Suprapubic skin (tissue), 4 donors: ENCODE data around the gene ISX.

Experiments
- CTCF ChIP-seq, 2 donors: fragments of 200-600 bp in 1 of 2; fragments of 450-650 bp in 1 of 2; sonication (generic) in 1 of 2; IDR thresholded peaks; one replicate each; pipeline ENCODE4 v1.5.1; 2016 to 2019; ENCODE audit warnings: antibody characterized with exemption in 2 of 2, mild to moderate bottlenecking in 1 of 2, moderate library complexity in 1 of 2
- EP300 ChIP-seq: sonication (generic); formaldehyde crosslinking; IDR thresholded peaks from one replicate; pipeline ENCODE4 v1.6.1; 2017; ENCODE audit warnings: antibody characterized with exemption
- POLR2A ChIP-seq, 2 donors: fragments of 450-650 bp; IDR thresholded peaks; one replicate each; pipeline ENCODE4 v1.6.1; 2017; ENCODE audit warnings: antibody characterized with exemption in 2 of 2, mild to moderate bottlenecking in 2 of 2, moderate library complexity in 2 of 2
- POLR2AphosphoS5 ChIP-seq, 3 donors: sonication (generic); formaldehyde crosslinking; IDR thresholded peaks; one replicate each; pipeline ENCODE4 v1.6.1; 2017; ENCODE audit warnings: antibody characterized with exemption in 3 of 3

GRCh38 chr22:35024364-35024692, 41.6 kb upstream of the ISX start:
- no peak for TF ChIP-seq POLR2AphosphoS5 (IDR thresholded peaks at IDR 0.05)
- no peak for TF ChIP-seq POLR2A (IDR thresholded peaks at IDR 0.05)
- no peak for TF ChIP-seq CTCF (IDR thresholded peaks at IDR 0.05)
- TF ChIP-seq EP300, result no peak
